Testis (tissue), 3 donors: ENCODE data around the gene MCRS1. TPM values are rescaled to one million over a fixed set of nuclear protein-coding genes. Genes with fewer than 3 reads are reported as not detected.
A peak's percentile ranks its signal among the peaks of the same experiment; 100 is the strongest.

Source experiments
- DNase-seq: peaks from one replicate; pipeline ENCODE4 v3.0.0-alpha.2; 2019
- H3K27ac ChIP-seq, 2 donors: fragments of 200-600 bp; sonication (generic); one replicate each; pipeline ENCODE4 v1.5.1; 2019
- H3K27me3 ChIP-seq: fragments of 200-600 bp; sonication (generic); one replicate; pipeline ENCODE4 v1.5.1; 2019
- H3K36me3 ChIP-seq: fragments of 200-600 bp; sonication (generic); one replicate; pipeline ENCODE4 v1.5.1; 2017; ENCODE audit warnings: low read depth; ENCODE audit errors: missing control alignments
- H3K4me1 ChIP-seq: fragments of 200-600 bp; sonication (generic); one replicate; pipeline ENCODE4 v1.5.1; 2019
- H3K4me3 ChIP-seq, 2 donors: fragments of 200-600 bp; sonication (generic); one replicate each; pipeline ENCODE4 v1.5.1; 2017 to 2019
- H3K9me3 ChIP-seq: fragments of 200-600 bp; sonication (generic); one replicate; pipeline ENCODE4 v1.5.1; 2017
- CTCF ChIP-seq, 3 experiments: fragments of 450-650 bp in 2 of 3; fragments of 200-600 bp in 1 of 3; sonication (generic) in 1 of 3; IDR thresholded peaks; one replicate each; pipeline ENCODE4 v1.5.1; 2016 to 2019; ENCODE audit warnings: antibody characterized with exemption in 3 of 3, mild to moderate bottlenecking in 2 of 3, moderate library complexity in 1 of 3
- POLR2A ChIP-seq: fragments of 450-650 bp; IDR thresholded peaks from one replicate; pipeline ENCODE4 v1.6.1; 2017; ENCODE audit warnings: antibody characterized with exemption, mild to moderate bottlenecking, moderate library complexity
- WGBS, 2 donors: methylation state at CpG; one replicate each; pipeline ENCODE4 v1.1.5; 2018; 5-methylcytosine and 5-hydroxymethylcytosine counted together
- intact Hi-C: fragments of 100-400 bp; cut with DNase I; formaldehyde crosslinking; loops from one replicate; pipeline ENCODE4 v1.15.1; 2023; ENCODE audit warnings: low total_unique reads
- polyA plus RNA-seq: library from polyadenylated mRNA; stranded (reverse); fragments of 350-450 nt; fragmentation: Illumina TruSeq; extraction: RNeasy Lipid Tissue Mini Kit (QIAGEN cat#74804); gene quantifications from one replicate; pipeline ENCODE4 v1.2.3, GENCODE V29; 2014; ENCODE audit warnings: low read depth, low replicate concordance; ENCODE audit not compliant: insufficient read depth
- total RNA-seq, 2 donors: library from RNA; depleted of rRNA; stranded (reverse); fragments of >200 nt; gene quantifications; one replicate each; pipeline ENCODE4 v1.2.3, GENCODE V29; 2016

MCRS1 gene
- total and polyA plus RNA-seq, 3 donors from 2014 or later, result 95.8 to 105 (median 104) TPM

- H3K36me3 ChIP-seq, result no peaks in the 10 kb centered on the region
- H3K27ac ChIP-seq, result no peak overlapping the region
- intact Hi-C loops, result no loop called here
- no peaks in the 10 kb centered on the region for H3K9me3 ChIP-seq
- no peak for TF ChIP-seq CTCF (IDR thresholded peaks at IDR 0.05)
- no peak for TF ChIP-seq POLR2A
- WGBS, 2 donors, result 34 to 49% methylated on average over 4 of the region's 4 CpGs
- H3K4me3 ChIP-seq, result no peak overlapping the region
- peaks cover 27% of the 10 kb centered on the region for H3K4me1 ChIP-seq
- DNase-seq, result peak; percentile 45
- H3K27me3 ChIP-seq, result no peaks in the 10 kb centered on the region
These were observed 14.9 kb upstream of the MCRS1 start for GRCh38 chr12:49582850-49583249.

DNA sequence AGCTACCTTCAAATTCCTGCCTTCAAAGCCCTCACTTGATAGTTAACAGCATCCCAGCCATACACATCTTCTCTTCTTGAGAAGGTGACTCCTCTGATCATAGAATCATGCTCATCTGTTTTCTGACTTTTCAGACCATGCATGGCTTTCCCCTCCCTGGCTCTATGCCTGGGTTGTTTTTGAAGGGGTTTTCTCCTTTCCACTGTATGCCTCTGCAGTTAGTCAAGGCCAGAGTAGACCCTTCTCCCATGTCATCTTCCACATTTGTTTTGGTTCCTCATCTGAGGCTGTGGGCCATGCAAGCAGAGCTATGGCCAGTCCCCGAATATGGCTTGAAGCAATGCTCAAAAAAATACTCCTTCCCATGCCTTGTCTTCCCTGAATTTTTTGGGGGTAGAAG, 14.3 kb upstream of the MCRS1 start:
- TF ChIP-seq POLR2A (no peak), CTCF (IDR thresholded peaks at IDR 0.05) (no peak)
- no peak overlapping the region for H3K27ac ChIP-seq
- H3K27me3 ChIP-seq, result no peaks in the 10 kb centered on the region
- no peaks in the 10 kb centered on the region for H3K36me3 ChIP-seq
- no peak overlapping the region for H3K4me3 ChIP-seq
- peaks cover 27% of the 10 kb centered on the region for H3K4me1 ChIP-seq
- no peak for DNase-seq
- 85 to 95% methylated on average over 1 of the region's 1 CpG for whole genome bisulfite sequencing, 2 donors
- no peaks in the 10 kb centered on the region for H3K9me3 ChIP-seq
- intact Hi-C loops, result no loop called here

DNA sequence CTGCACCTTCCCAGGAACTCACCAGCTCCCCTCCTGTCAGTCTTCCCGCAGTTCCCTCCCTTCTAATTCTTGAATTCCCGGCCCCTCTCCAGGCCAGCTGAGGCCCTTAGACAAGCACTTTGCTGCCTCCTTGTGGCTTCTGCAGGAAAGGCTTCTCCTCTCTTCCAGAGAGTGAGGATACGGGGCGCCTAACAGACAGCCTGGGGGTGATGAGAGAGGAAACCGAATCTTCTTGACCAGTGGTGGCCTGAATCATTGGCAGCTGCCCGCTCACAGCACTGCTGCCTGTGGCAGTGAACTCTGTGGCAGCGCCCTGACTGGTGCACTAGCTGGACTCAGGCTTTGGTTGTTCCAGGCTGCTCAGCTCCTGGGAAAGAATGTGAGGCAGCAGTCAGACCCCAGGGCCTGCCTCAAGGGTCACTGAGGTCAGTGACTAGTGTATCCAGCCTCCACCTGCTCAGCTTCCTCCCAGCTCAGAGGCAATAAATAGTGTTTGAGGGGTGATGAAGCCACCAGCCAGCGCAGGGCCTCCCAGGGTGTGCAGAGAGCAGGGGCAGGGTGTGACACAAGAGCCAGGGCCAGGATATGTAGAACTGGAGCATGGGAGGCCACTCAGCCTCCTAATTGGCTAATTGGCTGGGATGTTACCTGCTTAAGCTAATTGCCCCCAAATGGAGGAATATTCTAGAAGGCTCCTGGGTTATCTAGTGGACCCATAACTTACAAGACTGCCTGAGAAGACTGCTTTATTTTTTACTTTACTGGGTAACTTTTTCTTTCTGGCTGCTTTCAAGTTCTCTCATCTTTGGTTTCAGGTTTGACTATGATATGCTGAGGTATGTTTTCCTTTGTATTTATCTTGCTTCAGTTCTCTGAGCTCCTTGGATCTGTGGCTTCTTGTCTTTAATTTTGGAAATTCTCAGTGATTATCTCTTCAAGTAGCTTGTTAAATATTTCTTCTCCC, 12.9 kb upstream of the MCRS1 start:
- WGBS, 2 donors, result 52 to 63% methylated on average over 7 to 8 of the region's 8 CpGs
- intact Hi-C loops, result no loop called here
- TF ChIP-seq CTCF (IDR thresholded peaks at IDR 0.05) (peak in 2 of 3 experiments; percentile 52 to 60), POLR2A (no peak)
- Histone ChIP-seq H3K27me3 (no peaks in the 10 kb centered on the region), H3K36me3 (no peaks in the 10 kb centered on the region), H3K4me3 (no peak overlapping the region), H3K9me3 (no peaks in the 10 kb centered on the region), H3K27ac (no peak overlapping the region), H3K4me1 (peaks cover 27% of the 10 kb centered on the region)
- peak; percentile 86 for DNase-seq

GRCh38 chr12:49578471-49579112, 10.7 kb upstream of the MCRS1 start:
- WGBS, 2 donors, result 81 to 86% methylated on average over 11 to 13 of the region's 13 CpGs
- no peak for TF ChIP-seq CTCF (IDR thresholded peaks at IDR 0.05)
- no peak for TF ChIP-seq POLR2A
- Histone ChIP-seq H3K9me3 (no peaks in the 10 kb centered on the region), H3K4me1 (peaks cover 20% of the 10 kb centered on the region), H3K4me3 (no peak overlapping the region), H3K27ac (no peak overlapping the region), H3K36me3 (no peaks in the 10 kb centered on the region), H3K27me3 (no peaks in the 10 kb centered on the region)
- no peak for DNase-seq
- intact Hi-C loops, result no loop called here
